BJ (cell line): ENCODE results near the gene FOXP1. TPM values are rescaled to one million over a fixed set of nuclear protein-coding genes. Genes with fewer than 3 reads are reported as not detected.

ENCODE experiments used
- CTCF ChIA-PET: fragments of 350-600 bp; formaldehyde crosslinking; extraction: SDS; loops from one replicate; lab custom pipeline; 2021; ENCODE audit warnings: antibody characterized with exemption, inconsistent platforms; lab: Yijun Ruan, JAX
- POLR2A ChIA-PET: fragments of 300-600 bp; sonication (Branson Sonifier 250); formaldehyde crosslinking; extraction: SDS; loops from one replicate; lab custom pipeline; 2021; ENCODE audit warnings: antibody characterized with exemption; lab: Charles Lee
- DNase-seq: peaks from one replicate; pipeline ENCODE4 v3.0.0-alpha.2; 2011; ENCODE audit warnings: low read depth
- H3K27me3 ChIP-seq: 2 replicates; pipeline ENCODE4 v1.6.0; 2011; ENCODE audit warnings: low read length; ENCODE audit not compliant: control insufficient read depth, insufficient read depth
- H3K36me3 ChIP-seq: 2 replicates; pipeline ENCODE4 v1.5.1; 2011; ENCODE audit warnings: low read length; ENCODE audit not compliant: control insufficient read depth, insufficient read depth
- H3K4me3 ChIP-seq: 2 replicates; pipeline ENCODE4 v1.5.1; 2011; ENCODE audit warnings: low read depth, mild to moderate bottlenecking, control low read depth, low read length
- CTCF ChIP-seq: IDR thresholded peaks from 2 replicates; pipeline ENCODE4 v1.5.1; 2011; ENCODE audit warnings: low read depth, mild to moderate bottlenecking, control low read depth, inconsistent platforms, low read length, moderate library complexity; ENCODE audit not compliant: insufficient read depth
- polyA plus RNA-seq: library from polyadenylated mRNA; depleted of rRNA; stranded (reverse); fragments of >200 nt; gene quantifications from 2 replicates; pipeline ENCODE4 v1.2.3, GENCODE V29; 2011

FOXP1 gene
- polyA plus RNA-seq, 1 experiment = 37.0 TPM

DNA sequence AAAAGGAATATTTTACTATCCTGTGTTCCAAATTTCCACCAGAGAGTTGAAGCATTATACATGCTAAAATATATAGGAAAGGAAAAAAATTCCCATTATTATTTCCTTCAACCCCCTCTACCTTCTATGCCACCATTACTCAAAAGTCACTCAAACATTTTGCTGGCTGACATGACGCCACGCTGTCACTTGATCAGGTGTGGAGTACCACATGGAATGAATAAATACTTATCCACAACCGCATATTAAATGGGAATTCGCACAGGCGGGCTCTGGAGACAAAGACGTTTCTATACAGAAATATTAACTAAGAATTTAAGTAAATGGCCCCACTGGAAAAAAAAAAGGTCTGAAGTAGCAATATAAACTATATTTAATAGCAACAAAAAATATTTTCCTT, 266.4 kb downstream of the FOXP1 start:
- CTCF ChIA-PET = interaction anchor here (0.6 to 1.3 kb wide), 3 partner anchors 8 to 63 kb away, joined by 3 read pairs; no protein-coding TSS in a partner anchor
- no peak overlapping the region for H3K4me3 ChIP-seq
- TF ChIP-seq CTCF = no peak
- POLR2A ChIA-PET = no interaction called here
- no peaks in the 10 kb centered on the region for H3K27me3 ChIP-seq
- DNase-seq = no peak
- no peaks in the 10 kb centered on the region for H3K36me3 ChIP-seq

DNA sequence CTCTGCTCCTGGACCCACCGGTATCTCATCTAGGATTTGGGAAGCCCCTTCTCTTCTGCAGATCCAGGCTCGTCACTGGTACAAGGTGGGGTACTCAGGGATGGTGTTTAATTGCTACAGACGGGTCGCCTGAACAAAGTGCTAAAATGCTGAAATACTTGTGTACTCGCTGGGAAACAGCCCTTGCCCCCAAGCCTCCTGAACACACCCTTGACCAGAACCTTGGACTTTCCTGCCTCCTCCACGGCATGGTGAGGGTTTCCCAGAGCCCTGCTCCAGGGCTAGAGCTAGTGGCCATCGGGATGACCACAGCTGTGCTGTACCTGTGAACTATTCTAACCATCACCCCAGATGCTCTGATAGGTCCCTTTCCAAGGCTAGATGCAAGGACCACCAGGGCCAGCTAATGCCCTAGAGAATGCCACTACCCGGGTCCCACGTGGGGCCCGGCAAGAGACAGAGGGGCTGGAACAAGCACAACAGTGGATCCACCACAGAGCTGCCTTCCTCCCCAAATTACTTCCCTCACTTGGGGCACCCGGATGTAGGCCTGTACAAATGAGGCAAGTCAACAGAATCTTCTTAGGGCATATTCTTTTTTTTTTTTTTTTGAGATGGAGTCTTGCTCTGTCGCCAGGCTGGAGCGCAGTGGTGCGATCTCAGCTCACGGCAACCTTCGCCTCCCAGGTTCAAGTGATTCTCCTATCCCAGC, 267.3 kb downstream of the FOXP1 start:
- CTCF ChIA-PET = interaction anchor here (1.1 to 1.3 kb wide), 2 partner anchors 15 to 62 kb away, joined by 3 read pairs; no protein-coding TSS in a partner anchor
- POLR2A ChIA-PET = no interaction called here
- H3K4me3 ChIP-seq = no peak overlapping the region
- H3K27me3 ChIP-seq = no peaks in the 10 kb centered on the region
- no peak for DNase-seq
- TF ChIP-seq CTCF = no peak
- no peaks in the 10 kb centered on the region for H3K36me3 ChIP-seq

DNA sequence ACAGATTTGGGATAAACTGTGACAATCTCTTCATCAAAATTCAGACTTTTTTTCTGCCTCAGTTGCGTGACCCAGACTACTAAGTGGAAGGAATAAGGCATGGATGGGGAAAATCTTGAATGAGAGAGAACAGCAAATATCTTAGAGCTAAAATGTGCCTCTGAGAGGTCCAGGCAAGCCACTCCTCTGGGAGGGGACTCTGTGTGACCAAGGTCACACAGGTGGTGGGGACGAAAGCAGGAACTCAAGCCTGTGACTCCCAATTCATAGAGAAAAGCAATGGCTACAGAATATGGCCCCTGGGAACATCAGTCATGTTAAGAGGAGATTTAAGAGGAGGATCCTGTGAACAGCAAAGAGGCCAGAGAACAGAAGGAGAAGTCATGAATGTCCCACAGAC, 268.1 kb downstream of the FOXP1 start:
- TF ChIP-seq CTCF = no peak
- no peak for DNase-seq
- Histone ChIP-seq H3K36me3 (no peaks in the 10 kb centered on the region), H3K27me3 (no peaks in the 10 kb centered on the region), H3K4me3 (no peak overlapping the region)
- POLR2A ChIA-PET = no interaction called here
- CTCF ChIA-PET = no interaction called here

DNA sequence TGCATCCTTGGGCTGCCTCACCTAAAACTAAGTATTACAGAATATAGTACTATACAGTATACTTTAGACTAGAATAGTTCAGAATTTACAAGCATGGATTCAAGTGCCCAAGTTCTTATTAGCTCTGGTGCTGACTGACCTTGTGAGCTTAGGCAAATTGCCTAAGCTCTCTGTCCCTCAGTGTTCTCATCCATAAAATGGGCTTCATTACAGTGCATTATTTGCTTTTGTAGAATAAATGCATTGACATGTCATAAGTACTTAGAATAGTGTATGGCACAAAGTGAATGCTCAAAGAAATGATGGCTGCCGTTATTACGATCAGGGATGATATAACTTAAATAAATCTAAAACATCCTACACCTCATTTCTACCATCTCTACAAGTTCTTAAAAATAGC, 269.7 kb downstream of the FOXP1 start:
- CTCF ChIA-PET = interaction anchor here (0.7 kb wide), 1 partner anchor 8 kb away, joined by 3 read pairs; no protein-coding TSS in a partner anchor

More for the DNA sequence above, 269.7 kb downstream of the FOXP1 start:
- POLR2A ChIA-PET = no interaction called here
- Histone ChIP-seq H3K36me3 (no peaks in the 10 kb centered on the region), H3K27me3 (no peaks in the 10 kb centered on the region), H3K4me3 (no peak overlapping the region)
- DNase-seq = no peak
- TF ChIP-seq CTCF = no peak
